PC-9 (cell line): ENCODE results near the gene ACSL5.
"Not testable (repeated sequence)": the region's sequence is repeated elsewhere in the genome, so short reads cannot be mapped to it uniquely, and the experiment has no call there.

ENCODE experiments used
- EZH2 ChIP-seq: fragments of 200-600 bp; sonication (generic); IDR thresholded peaks from 2 replicates; pipeline ENCODE4 v1.8.0; 2017; ENCODE audit warnings: antibody characterized with exemption, low read depth
- TF ChIP-seq, protein P1 (sequence below): fragments of 200-600 bp; sonication (generic); conservative IDR thresholded peaks from 2 replicates; pipeline ENCODE4 v1.6.1; 2017; ENCODE audit warnings: mixed run types, antibody characterized with exemption, mild to moderate bottlenecking, moderate library complexity

DNA sequence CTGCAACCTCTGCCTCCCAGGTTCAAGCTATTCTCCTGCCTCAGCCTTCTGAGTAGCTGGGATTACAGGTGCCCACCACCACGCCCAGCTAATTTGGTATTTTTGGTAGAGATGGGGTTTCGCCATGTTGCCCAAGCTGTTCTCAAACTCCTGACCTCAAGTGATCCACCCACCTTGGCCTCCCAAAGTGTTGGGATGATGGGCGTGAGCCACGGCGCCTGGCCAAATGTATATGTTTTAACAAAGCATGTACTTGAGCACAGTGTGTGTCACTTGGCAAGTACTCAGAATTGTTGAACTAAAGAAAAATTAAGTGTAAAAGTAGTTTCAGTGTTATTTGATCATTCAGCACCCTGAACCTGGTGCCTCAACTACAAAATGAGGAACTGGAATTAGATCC, 90.2 kb downstream of the ACSL5 start:
- TF ChIP-seq, protein P1, sequence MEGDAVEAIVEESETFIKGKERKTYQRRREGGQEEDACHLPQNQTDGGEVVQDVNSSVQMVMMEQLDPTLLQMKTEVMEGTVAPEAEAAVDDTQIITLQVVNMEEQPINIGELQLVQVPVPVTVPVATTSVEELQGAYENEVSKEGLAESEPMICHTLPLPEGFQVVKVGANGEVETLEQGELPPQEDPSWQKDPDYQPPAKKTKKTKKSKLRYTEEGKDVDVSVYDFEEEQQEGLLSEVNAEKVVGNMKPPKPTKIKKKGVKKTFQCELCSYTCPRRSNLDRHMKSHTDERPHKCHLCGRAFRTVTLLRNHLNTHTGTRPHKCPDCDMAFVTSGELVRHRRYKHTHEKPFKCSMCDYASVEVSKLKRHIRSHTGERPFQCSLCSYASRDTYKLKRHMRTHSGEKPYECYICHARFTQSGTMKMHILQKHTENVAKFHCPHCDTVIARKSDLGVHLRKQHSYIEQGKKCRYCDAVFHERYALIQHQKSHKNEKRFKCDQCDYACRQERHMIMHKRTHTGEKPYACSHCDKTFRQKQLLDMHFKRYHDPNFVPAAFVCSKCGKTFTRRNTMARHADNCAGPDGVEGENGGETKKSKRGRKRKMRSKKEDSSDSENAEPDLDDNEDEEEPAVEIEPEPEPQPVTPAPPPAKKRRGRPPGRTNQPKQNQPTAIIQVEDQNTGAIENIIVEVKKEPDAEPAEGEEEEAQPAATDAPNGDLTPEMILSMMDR, result not testable (repeated sequence)
- TF ChIP-seq EZH2, result not testable (repeated sequence)
